H4 (cell line): ENCODE data around the gene ZNF236. TPM values are rescaled to one million over a fixed set of nuclear protein-coding genes. Genes with fewer than 3 reads are reported as not detected.
"Not testable (repeated sequence)": the region's sequence is repeated elsewhere in the genome, so short reads cannot be mapped to it uniquely, and the experiment has no call there.

Experiments used
- DNase-seq: peaks from one replicate; pipeline ENCODE4 v3.0.0-alpha.2; 2015; ENCODE audit warnings: low spot score
- total RNA-seq: library from RNA; depleted of rRNA; stranded (reverse); fragments of >200 nt; shearing (Covaris generic); gene quantifications from 2 replicates; pipeline ENCODE4 v1.2.3, GENCODE V29; 2014

Gene ZNF236
- total RNA-seq, 1 experiment from 2014 or later: 4.9 TPM

- no peak for DNase-seq
Measured at GRCh38 chr18:77004555-77005380, 182.4 kb downstream of the ZNF236 start.

GRCh38 chr18:77005651-77006195 lies 183.4 kb downstream of the ZNF236 start:
- DNase-seq: no peak

GRCh38 chr18:77006305-77007175 lies 184.2 kb downstream of the ZNF236 start:
- no peak for DNase-seq

DNA sequence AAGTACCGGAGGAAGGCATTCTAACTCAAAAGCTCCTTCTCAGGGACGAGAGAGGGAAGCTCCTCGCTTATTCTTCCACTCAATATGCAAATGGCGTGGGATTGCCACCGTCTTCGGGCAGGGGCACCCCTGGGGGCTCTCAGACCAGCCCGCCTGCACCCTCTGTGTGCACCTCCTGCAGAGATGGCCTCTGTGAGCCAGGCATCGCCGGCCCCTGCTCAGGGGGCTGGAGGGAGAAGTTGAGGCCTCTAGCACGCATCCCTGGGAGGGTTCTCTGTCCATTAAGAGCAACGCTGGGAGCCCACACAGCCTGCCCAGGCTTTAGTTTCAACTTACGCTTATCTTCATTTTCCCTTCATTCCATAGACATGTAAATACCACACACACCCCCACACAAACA lies 184.9 kb downstream of the ZNF236 start:
- DNase-seq: no peak

DNA sequence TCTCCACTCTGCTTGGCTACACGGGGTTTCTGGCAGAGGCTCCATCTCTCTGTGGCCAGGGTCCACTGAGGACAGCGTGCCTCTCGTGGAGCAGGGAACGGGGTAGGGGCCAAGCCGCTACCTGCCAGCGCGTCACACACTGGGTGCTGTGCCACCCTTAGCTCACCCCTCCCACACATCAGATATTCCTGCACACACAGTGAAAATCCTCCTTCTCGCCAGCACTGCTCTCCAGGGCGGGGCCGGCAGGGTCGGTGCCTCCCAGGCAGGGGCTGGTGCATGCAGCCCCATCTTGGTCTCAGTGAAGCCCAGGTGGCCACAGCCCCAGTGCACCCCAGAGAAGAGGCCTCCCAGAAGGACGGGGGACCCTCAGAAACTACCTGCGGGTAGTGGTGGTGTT lies 185.6 kb downstream of the ZNF236 start:
- no peak for DNase-seq

DNA sequence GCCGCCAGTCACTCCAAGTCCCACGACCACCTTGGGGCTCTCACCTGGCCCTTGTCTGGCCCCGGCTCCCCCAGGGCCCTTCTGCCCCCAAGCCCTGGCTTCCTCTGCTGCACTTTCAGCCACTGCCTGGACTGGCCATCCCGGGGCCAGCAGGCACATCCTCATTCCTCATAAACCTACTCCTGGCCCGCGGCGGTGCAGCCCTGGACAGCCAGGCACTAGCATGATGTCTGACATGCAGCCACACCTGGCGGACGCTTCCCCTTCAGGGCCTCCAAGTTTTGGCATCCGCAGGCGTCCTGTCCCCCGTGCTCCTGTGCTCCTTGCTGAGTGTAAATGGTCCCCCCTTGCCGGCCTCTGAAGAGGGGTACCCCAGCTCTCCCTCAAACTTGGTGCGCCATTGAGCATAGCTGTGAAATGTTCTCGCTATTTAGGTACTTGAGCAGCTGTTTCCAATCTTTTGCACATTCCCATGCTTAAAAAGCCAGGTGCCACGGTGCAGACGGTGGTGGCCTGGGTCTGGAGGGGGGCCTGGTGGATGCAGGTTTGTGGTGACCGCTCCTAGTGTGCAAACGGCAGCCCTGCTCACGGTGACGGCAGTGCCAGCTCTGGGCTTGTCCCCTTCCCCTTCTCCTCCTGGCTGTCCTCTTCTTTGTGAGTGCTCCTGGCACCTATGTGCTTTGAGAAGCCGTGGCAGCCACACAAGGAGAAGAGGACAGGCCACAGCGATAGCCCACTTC lies 186.4 kb downstream of the ZNF236 start:
- no peak for DNase-seq

GRCh38 chr18:77009675-77010074 lies 187.3 kb downstream of the ZNF236 start:
- DNase-seq: no peak

- no peak for DNase-seq
Measured at GRCh38 chr18:77012120-77012519, 189.8 kb downstream of the ZNF236 start.

- DNase-seq: no peak
Measured at GRCh38 chr18:77012806-77013541, 190.6 kb downstream of the ZNF236 start.

GRCh38 chr18:77013811-77014521 lies 191.6 kb downstream of the ZNF236 start:
- DNase-seq: no peak

- no peak for DNase-seq
Measured at GRCh38 chr18:77014538-77014937, 192.2 kb downstream of the ZNF236 start.

GRCh38 chr18:77015169-77015568 lies 192.8 kb downstream of the ZNF236 start:
- no peak for DNase-seq

GRCh38 chr18:77015771-77016710 lies 193.7 kb downstream of the ZNF236 start:
- DNase-seq: no peak

GRCh38 chr18:77016936-77017335 lies 194.6 kb downstream of the ZNF236 start:
- DNase-seq: no peak

- DNase-seq: no peak
Measured at GRCh38 chr18:77017355-77017754, 195.0 kb downstream of the ZNF236 start.

- not testable (repeated sequence) for DNase-seq
Measured at GRCh38 chr18:77018650-77019049, 196.3 kb downstream of the ZNF236 start.

GRCh38 chr18:77019641-77020040 lies 197.3 kb downstream of the ZNF236 start:
- DNase-seq: no peak
